DMS114 treated with DMSO at 0.1 percent for 48 hours (cell line): ENCODE measurements around the gene FSTL4.
"Not testable (repeated sequence)": the region's sequence is repeated elsewhere in the genome, so short reads cannot be mapped to it uniquely, and the experiment has no call there.

ENCODE experiments used
- DNase-seq: peaks from one replicate; lab custom pipeline; 2025; ENCODE audit not compliant: unreplicated experiment; lab: John Stamatoyannopoulos, UW

FSTL4 gene

DNA sequence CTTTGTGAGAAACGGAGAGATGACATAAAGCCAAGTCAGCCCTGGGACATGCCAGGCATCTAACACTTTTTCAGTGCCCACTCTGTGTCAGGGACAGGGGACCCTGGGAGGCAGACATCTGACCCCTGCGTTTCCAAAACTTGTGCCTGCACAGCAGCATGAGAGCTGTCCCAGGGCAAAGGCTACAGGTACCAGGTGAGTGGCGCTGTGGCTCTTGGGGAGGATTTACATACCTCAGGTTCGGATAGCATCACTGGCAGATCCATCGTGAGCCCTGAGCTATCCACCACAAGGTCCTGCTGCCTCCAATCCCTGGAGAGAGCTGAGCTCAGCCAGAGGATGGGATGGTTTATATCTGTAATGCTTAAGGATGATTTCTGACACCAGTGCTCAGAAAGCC, 52.4 kb downstream of the FSTL4 start:
- DNase-seq, result no peak

DNA sequence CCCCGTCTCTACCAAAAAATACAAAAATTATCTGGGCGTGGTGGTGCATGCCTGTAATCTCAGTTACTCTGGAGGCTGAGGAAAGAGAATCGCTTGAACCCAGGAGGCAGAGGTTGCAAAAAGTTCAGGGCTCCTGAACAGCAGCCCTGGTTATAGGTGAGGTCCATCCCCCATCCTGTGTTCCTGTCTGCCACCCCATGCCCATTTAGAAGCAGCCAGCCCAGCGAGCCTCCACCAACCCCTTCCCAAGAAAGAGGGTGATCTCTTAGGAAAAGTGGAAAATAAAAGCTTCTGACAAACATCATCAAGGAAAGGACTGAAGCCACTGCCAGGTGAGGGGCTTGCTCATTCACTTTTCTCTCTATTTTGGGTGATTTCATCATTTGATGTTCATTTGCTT, 55.8 kb downstream of the FSTL4 start:
- no peak for DNase-seq

DNA sequence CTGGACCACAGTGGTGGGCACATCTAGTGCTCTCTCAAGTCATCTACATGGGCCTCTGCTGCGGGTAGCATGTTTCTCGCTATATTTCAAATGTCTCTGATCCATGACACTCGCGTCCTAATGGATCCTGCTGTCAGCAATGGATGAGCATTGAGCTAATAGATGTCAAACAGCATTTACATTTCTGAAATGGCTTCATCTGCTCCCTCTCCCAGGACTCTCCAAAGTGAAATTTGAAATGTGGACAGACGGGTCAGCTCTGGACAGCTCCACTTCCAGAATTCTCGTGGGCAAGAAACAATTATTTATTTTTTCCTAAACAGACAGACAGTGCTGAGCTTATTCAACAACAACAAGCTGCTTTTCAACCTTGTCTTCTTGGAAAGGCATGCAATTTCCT, 58.1 kb downstream of the FSTL4 start:
- DNase-seq, result no peak

DNA sequence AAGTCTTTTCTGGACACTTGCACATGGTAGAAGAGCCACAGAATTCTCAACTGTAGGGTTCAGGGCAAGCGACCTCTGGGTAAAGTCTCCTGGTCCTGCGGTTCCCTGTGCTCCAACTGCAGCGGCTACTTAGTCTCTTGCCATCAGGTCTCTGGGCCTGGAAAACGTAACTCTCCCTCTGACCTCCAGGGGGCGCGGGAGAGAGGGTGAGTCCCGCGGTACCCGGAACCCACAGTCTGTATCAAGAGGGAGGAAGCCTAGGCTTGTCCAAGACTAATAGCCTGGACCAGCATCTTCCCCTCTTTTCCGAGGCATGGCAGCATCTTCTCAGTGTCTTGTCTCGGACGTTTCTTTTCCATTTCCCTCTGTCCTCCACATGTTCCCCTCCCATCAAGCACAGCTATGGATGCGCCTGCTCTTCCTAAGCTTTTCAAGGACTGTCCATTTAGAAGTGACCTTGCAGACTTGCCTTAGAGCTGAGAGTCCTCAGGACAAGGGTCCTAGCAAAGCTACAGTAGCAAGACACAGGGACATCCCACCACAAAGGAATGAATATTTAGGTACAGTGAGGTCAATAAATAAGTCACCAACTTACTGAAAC, 59.3 kb downstream of the FSTL4 start:
- no peak for DNase-seq

DNA sequence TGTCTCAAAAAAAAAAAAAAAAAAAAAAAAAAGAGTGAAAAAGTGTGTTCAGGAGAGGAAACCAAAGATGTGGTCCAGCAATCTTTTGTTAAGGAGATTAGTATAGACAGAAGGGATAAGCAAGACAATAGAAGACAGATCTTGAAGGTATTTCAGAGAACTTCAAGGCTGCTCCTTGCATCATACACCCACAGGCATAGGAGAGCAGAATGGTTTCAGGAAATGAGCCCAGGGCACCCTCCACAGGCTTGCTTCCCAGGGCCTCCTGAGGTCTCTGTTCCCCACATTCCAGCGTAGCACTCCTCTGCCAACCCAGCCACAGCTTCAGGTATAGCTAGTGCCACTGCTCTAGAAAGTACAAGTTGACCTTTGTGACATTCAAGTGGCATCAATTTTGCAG, 65.8 kb downstream of the FSTL4 start:
- no peak for DNase-seq

DNA sequence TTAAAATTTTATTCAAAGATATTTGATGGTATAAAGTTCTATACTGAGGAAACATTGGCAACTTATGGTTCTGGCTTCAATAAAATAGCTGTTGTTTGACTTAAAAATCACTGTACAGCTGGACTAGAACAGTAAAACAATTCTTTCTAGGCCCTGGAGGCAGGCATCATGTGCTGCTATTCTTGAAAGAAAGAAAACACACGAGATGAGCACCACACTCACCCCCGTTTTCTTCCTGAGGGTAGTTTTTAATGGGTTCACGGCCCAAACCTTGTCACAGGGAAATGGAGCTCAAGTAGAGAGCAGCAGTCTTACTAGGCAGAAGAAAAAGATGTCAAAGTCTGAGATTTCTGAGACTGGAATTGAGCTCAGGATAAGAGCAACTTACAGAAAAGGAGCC, 68.0 kb downstream of the FSTL4 start:
- DNase-seq, result no peak

DNA sequence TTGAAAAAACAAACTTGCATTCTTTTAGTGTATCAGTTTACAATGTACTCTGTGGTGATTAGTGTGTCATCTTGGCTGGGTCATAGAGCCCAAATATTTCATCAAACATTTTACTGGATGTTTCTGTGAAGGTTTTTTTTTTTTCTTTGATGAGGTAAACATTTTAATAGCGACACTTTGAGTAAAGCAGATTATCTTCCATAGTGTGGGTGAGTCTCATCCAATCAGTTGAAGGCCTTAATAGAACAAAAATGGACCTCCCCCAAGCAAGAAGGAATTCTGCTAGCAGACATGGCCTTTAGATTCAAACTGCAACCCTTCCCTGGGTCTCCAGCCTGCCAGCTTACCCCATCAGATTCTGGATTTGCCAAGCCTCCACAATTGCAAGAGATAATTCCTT, 72.5 kb downstream of the FSTL4 start:
- no peak for DNase-seq

DNA sequence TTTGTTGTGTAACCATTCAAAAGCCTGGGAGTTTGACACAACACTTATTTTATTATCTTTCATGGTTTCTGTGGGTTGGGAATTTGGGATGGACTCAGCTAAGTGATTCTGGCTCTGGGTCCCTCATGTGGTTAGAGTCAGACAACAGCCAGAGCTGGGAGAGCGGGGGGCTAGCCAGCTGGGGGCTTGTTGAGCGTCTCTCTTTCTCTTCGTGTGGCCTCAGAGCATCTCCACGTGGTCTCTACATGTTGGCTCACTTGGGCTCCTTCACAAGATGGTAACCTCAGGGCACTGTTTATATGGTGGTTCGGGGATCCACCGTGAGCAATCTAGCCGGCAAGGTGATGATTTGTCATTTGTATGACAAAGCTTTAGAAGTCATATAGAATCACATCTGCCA, 73.6 kb downstream of the FSTL4 start:
- DNase-seq, result no peak

DNA sequence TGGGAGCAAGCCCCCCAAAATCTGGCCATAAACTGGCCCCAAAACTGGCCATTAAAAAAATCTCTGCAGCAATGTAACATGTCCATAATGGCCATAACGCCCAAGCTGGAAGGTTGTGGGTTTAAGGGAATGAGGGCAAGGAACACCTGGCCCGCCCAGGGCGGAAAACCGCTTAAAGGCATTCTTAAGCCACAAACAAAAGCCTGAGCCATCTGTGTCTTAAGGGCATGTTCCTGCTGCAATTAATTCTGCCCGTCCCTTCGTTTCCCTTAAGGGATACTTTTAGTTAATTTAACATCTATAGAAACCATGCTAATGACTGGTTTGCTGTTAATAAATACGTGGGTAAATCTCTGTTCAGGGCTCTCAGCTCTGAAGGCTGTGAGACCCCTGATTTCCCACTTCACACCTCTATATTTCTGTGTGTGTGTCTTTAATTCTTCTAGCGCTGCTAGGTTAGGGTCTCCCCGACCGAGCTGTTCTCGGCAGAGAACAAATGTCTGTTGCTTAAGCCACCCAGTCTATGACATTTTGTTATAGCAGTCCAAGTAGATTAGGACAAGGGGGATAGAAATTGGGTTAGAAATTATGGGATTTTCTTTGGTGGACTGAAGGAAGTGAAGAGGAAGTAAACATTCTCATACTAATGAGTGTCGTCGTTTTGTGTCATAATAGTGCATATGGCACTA, 77.0 kb downstream of the FSTL4 start:
- not testable (repeated sequence) for DNase-seq

DNA sequence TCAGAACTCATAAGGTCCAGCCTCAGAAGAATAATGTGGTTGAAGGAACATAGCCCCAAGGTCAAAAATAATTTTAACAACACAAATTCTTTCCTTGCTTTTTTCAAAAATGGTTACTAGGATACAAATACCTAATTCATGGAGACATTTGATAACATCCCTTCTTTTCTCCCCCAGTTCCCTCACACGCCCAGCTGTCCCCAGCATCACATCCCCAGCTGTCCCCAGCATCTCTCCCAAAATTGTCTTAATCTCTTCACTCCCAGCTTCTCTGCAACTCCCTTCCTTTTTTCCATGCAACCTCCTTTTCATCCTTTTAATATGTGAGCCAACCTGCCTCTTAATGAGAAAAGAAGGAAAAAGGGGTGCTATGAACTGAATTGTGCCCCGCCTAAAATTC, 77.8 kb downstream of the FSTL4 start:
- no peak for DNase-seq

DNA sequence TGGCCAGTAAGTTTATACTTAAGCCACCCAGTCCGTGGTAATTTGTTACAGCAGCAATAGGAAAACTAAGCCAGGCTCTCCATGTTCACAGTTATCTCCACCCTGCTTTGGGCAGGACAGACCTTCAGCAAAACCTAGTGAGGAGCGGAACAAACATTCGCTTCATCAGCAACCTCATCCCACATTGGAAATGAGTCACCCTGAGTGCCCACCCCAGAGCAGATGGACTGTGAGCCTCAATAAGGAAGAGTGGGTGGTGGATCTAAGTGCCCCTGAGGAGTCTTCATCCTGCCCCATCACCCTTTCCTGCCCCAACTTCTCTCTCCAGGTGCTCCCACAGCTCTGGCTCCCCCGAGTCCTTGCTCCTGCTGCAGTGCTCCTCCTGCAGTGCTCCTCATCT, 78.8 kb downstream of the FSTL4 start:
- DNase-seq, result no peak

DNA sequence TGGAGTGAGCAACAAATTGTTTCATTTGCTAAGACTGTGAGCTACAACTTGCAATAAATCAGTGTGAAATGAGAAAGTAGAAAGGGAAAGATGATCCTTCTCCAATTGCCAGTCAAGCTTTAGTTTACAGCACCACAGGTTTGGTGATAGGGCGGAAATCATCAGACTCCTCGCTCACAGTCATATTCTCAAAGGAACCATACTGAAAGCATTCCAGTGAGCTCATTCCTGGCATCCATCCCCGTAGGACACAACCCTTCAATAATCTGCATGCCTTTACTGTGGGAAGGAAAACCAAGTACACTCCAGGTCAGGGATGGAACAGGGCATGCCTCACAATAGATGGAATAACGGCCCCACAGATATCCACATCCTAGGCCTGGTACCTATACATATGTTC, 80.7 kb downstream of the FSTL4 start:
- no peak for DNase-seq

DNA sequence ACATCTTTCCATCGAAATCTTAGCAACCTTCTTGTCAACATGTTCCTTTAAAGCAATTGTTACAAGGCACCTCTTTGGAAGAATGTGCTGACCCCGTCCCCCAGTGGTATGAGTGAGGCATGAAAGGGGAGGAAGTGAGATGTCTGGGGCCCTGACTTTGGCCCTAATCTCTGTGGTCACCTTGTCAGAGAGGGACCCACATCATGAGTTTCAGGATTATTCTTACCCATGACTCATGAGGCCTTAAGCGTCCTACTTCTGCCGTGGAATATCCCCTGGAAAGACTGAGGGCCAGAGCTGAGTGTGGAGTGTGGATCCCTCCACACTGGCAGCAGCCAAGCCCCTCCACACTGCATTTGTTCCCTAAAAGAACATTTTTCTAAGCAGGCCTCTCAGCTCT, 81.2 kb downstream of the FSTL4 start:
- no peak for DNase-seq

DNA sequence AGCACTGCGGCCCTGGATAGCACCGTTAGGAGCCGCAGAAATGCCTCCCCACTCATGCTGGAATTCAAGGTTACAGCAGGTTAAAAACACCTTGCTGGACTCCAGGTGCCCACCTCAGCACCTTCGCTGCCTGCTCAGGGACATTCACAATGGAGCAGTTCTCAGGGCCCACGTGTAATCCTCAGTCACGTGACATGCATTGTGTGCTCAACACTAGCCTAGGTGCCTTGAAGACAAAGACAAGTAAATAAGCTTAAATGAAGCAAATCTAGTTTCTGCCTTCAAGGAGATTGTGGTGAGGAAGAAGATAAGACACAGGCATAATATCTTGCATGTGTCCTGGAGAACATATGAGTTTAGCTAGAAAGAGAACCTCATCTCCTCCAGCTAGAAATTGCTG, 82.1 kb downstream of the FSTL4 start:
- no peak for DNase-seq

DNA sequence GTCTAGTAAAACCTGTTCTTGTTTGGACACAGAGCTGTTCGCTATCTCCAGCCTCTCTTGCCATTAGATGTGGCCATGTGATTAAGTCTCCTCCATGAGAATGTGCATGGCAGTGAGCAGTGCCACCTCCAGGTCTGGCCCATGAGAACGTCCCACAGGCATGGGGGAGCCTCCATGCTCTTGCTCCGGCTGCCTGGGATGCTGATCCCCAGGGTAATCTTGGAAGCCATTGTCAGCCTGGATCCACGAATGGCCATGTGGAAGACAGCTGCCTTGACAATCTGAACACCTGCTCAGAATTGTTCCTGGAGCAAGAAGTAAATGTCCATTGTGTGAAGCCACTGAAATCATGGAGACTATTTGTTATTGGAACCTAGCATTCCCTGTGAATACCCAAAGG, 83.5 kb downstream of the FSTL4 start:
- DNase-seq, result no peak

DNA sequence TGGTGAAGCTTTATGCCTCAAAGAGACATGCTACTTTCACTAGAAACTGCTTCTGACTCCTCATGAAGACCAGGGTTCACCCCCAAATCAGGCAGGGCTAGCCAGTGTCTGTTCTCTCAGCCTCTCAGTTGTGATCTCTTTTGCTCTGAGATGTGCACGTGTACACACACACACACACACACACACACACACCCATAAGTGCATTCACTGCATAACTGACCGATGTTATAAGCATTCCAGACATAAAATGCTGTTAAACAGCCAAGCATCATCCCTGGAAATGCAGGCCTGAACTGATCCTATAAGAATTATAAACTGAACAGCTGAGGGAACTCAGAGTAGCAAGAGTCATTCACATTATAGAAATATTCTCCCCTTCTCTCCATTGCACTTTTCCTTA, 85.0 kb downstream of the FSTL4 start:
- DNase-seq, result no peak

DNA sequence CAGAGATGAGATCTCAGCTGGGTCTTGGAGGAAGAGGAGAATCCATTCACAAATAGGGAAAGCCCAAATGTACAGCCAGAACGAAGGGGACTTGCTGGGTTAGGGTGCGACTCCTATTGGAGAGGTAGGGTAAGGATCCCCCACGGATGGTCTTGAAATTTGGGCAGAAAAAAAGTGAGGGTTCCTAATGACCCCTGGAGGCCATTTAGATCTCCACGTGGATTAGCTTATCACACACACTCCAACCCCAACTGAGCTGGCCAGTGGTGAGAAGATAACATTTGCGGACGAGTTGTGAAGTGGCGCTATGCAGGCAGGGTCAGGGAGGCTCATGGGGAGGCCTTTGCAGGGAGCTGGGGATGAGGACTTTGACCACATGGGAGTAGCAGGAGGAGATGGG, 86.0 kb downstream of the FSTL4 start:
- DNase-seq, result no peak

DNA sequence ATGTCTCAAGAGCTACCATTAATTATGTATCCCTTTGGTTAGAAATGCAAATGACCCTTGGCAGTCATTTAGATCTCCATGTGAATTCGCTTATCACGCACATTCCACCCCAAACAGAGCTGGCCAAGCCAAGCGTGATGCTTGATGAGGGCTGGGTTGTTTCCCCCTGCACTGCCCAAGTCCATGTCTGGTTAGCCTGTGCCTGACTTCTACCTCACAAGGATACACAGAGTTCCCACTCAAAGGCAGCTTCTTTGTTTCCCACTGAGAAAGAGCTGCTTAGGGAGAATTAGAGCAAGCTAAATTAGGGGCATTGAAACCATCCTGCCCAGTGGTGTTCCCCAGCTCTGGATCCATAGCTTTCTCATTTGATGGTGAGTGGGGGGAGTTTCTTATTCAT, 87.2 kb downstream of the FSTL4 start:
- no peak for DNase-seq

DNA sequence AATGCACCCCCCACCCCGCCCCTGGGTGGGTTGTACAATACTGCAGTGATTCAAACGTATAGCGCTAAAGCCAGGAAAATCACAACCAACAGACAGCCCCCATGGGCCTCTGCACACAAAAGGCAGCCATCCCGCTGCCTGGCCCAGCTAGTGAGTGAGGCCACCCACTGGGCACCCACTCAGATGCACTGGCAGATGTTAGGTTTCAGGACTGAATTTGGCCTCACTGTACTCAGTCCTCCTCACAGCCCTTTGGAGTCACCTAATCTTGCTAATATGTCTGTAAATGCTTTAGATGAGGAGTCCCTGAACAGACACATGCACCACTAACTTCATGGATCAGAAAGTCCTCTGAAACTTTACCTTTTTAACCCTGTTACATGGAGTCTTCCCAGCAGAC, 87.7 kb downstream of the FSTL4 start:
- no peak for DNase-seq

DNA sequence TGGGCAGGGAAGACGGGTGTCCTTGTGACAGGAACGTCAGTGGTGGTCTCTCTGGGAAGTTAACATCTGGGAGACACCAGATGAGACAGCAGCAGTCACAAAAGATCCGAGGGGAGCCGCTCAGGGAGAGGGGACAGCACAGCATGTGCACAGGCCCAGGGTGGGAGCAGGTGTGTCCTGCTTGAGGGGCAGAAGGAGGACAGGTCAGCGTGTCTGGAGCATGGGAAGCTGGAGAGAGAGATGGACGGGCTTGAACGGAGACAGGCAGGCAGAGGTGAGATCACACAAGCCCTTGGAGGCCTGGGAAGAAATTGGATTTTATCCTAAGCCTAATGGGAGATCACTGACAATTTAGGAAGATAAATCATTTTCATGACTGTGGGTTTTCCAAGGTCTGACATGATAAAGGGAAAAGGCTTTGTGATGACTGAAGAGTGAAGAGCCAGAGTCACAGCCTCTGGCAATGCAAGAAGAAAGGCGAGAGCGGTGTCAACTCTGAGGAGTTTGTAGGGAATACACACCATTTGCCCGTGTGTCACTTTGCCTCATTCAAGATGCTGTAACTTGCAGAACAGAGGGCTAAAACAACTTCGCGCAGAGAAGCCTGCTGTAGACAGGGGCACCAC, 88.3 kb downstream of the FSTL4 start:
- no peak for DNase-seq

DNA sequence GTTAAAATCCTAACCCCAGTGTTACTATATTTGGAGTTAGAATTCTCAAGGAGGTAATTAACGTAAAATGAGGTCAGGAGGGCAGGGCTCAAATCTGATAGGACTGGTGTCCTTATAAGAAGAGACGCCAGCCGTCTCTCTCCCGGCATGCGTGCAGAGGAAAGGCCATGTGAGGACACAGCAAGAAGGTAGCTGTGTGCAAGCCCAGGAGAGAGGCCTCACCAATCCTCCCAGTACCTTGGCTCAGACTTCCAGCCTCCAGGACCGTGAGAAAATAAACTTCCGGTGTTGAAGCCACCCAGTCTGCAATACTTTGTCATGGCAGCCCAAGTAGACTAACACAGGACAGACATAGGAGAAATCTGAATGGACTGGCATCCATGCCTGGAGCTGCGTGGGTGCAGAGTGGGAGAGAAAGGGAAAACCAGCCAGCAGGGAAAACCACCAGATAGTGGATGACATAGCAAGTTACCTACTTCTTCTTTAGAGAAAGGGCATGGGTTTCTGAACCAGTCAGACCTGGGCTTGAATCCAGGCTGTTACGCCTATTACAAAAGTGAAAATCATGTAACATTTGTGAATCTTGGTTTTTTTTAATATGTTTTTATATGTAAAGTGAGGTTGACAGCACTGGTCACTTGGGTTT, 89.2 kb downstream of the FSTL4 start:
- DNase-seq, result no peak

DNA sequence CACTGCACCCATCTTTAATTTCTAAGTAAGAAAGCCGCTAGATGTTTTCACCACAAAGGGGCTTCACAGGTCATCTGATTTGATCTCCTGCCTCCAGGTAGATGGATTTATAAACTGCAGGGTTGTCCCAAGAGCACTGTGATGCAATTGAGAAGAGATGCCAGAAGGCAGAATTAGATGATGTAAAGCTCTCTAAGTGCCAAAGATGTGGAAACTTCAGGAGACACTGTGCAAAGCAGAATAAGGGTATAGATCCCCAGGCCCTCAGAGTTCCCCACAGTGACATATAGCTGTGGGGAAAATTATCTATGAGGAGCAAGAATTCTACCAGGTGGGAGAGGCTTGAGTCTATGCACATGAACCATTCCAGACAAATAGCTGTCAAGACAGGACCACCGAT, 90.5 kb downstream of the FSTL4 start:
- no peak for DNase-seq
